Loucy (cell line): ENCODE data around the gene ZCCHC8.

Source experiments
- H2AFZ ChIP-seq: fragments of 200-600 bp; sonication (generic); 2 replicates; pipeline ENCODE4 v1.6.0; 2016; ENCODE audit warnings: antibody characterized with exemption, mild to moderate bottlenecking, low read length, moderate library complexity
- H3F3A ChIP-seq: fragments of 200-600 bp; 2 replicates; pipeline ENCODE4 v1.6.0; 2016; ENCODE audit warnings: antibody characterized with exemption, low read depth, mild to moderate bottlenecking
- H3K27me3 ChIP-seq: fragments of 200-600 bp; sonication (generic); 2 replicates; pipeline ENCODE4 v1.6.1; 2014; ENCODE audit warnings: low read length, mild to moderate bottlenecking; ENCODE audit not compliant: insufficient read depth, poor library complexity, severe bottlenecking
- H3K36me3 ChIP-seq: fragments of 200-600 bp; sonication (generic); 2 replicates; pipeline ENCODE4 v1.6.1; 2016; ENCODE audit warnings: low read length; ENCODE audit not compliant: insufficient read depth
- H3K4me1 ChIP-seq: fragments of 200-600 bp; sonication (generic); 2 replicates; pipeline ENCODE4 v1.5.1; 2014; ENCODE audit warnings: low read length, mild to moderate bottlenecking; ENCODE audit not compliant: insufficient read depth, poor library complexity, severe bottlenecking
- H3K4me2 ChIP-seq: fragments of 200-600 bp; sonication (generic); 2 replicates; pipeline ENCODE4 v1.6.0; 2014; ENCODE audit warnings: antibody characterized with exemption, low read length, low read depth, mild to moderate bottlenecking; ENCODE audit not compliant: poor library complexity, severe bottlenecking
- H3K4me3 ChIP-seq: fragments of 200-600 bp; sonication (generic); 2 replicates; pipeline ENCODE4 v1.5.1; 2014; ENCODE audit warnings: low read length, mild to moderate bottlenecking, mixed read lengths; ENCODE audit not compliant: poor library complexity, severe bottlenecking
- H3K79me2 ChIP-seq: fragments of 200-600 bp; sonication (generic); 2 replicates; pipeline ENCODE4 v1.6.1; 2014; ENCODE audit warnings: low read length; ENCODE audit not compliant: insufficient read depth
- H3K9ac ChIP-seq: fragments of 200-600 bp; sonication (generic); 2 replicates; pipeline ENCODE4 v1.6.0; 2014; ENCODE audit warnings: mild to moderate bottlenecking, low read depth, low read length, moderate library complexity; ENCODE audit not compliant: poor library complexity, severe bottlenecking
- H3K9me2 ChIP-seq: fragments of 200-600 bp; sonication (generic); replicated peaks from 2 replicates; pipeline ENCODE4 v1.6.1; 2016; ENCODE audit warnings: low read depth, low read length, mixed read lengths
- H3K9me3 ChIP-seq: fragments of 200-600 bp; sonication (generic); 2 replicates; pipeline ENCODE4 v1.6.1; 2014; ENCODE audit warnings: mild to moderate bottlenecking, antibody characterized with exemption, low read length, low read depth; ENCODE audit not compliant: insufficient read depth
- H4K20me1 ChIP-seq: fragments of 200-600 bp; sonication (generic); 2 replicates; pipeline ENCODE4 v1.6.0; 2014; ENCODE audit warnings: antibody characterized with exemption, low read length, mild to moderate bottlenecking; ENCODE audit not compliant: insufficient read depth, poor library complexity, severe bottlenecking
- CTCF ChIP-seq: fragments of 200-600 bp; sonication (generic); conservative IDR thresholded peaks from 2 replicates; pipeline ENCODE4 v1.5.1; 2014; ENCODE audit warnings: mild to moderate bottlenecking, antibody characterized with exemption, low read length
- EZH2phosphoT487 ChIP-seq: fragments of 200-600 bp; IDR thresholded peaks from 2 replicates; pipeline ENCODE4 v1.6.1; 2018; ENCODE audit warnings: antibody characterized with exemption, mild to moderate bottlenecking, moderate library complexity, borderline replicate concordance

The ZCCHC8 gene

DNA sequence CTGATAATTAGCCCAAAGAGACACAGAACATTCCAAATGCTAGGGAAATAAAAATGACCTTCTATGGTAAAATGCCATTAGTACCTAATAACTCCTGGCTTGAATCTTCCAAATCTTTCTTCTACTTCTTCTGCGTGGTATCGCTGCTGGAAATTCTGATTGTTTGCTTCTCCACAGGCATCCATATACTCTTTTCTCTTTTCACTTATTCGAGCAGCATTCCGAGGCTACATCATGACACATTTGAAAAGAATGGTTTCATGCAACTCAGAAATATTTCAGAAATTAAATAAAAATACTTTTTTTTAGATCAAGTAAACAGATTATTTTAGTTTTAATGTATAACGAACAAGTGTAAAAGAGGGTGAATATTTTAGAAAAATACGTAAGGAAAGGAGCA is 18.9 kb downstream of the ZCCHC8 start:
- Histone ChIP-seq H3K9me3 (no peaks in the 10 kb centered on the region), H3K9me2 (no peaks in the 10 kb centered on the region), H4K20me1 (no peaks in the 10 kb centered on the region), H3K4me3 (no peak overlapping the region), H3K27me3 (no peaks in the 10 kb centered on the region), H3K4me2 (no peak overlapping the region), H3K9ac (no peak overlapping the region), H3K4me1 (no peaks in the 10 kb centered on the region), H3K36me3 (peaks cover 85% of the 10 kb centered on the region), H3K79me2 (no peaks in the 10 kb centered on the region), H3F3A (no peaks in the 10 kb centered on the region), H2AFZ (no peak overlapping the region)
- no peak for TF ChIP-seq EZH2phosphoT487

- no peaks in the 10 kb centered on the region for H3F3A ChIP-seq
- no peak overlapping the region for H3K9ac ChIP-seq
- no peak overlapping the region for H3K4me3 ChIP-seq
- H3K36me3 ChIP-seq, result peaks cover 91% of the 10 kb centered on the region
- H2AFZ ChIP-seq, result no peak overlapping the region
- no peak overlapping the region for H3K4me2 ChIP-seq
- no peak for TF ChIP-seq EZH2phosphoT487
- no peak for TF ChIP-seq CTCF
- no peaks in the 10 kb centered on the region for H3K79me2 ChIP-seq
- H3K27me3 ChIP-seq, result no peaks in the 10 kb centered on the region
- H4K20me1 ChIP-seq, result no peaks in the 10 kb centered on the region
- H3K4me1 ChIP-seq, result no peaks in the 10 kb centered on the region
- no peaks in the 10 kb centered on the region for H3K9me3 ChIP-seq
- H3K9me2 ChIP-seq, result no peaks in the 10 kb centered on the region
Observed at GRCh38 chr12:122480753-122481152, 20.0 kb downstream of the ZCCHC8 start.

DNA sequence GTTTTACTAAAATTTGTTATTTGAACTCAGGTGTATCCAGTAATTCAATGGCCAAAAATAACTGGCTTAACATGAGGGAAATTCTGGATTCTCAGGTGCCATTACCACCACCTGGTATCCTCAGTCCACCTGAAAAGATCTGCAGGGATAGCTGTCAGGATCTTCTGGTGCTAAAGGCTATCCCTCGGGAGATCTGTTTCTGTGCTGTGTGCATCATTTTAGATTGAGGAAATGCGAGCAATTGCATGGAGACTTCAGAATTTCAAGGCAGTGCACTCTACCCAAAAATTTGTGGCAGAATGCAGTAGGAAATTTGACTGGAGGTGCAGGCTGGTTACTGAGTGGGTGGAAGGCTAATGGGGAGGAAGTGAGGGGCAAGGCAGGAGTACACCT is 26.4 kb downstream of the ZCCHC8 start:
- Histone ChIP-seq H3K79me2 (no peaks in the 10 kb centered on the region), H3F3A (no peaks in the 10 kb centered on the region), H3K9ac (no peak overlapping the region), H3K9me2 (no peaks in the 10 kb centered on the region), H3K4me2 (no peak overlapping the region), H2AFZ (no peak overlapping the region), H3K9me3 (no peaks in the 10 kb centered on the region), H3K4me1 (no peaks in the 10 kb centered on the region), H3K36me3 (peaks cover 68% of the 10 kb centered on the region; the same call in 1 of the 2 replicates), H3K4me3 (no peak overlapping the region), H4K20me1 (no peaks in the 10 kb centered on the region), H3K27me3 (no peaks in the 10 kb centered on the region)
- TF ChIP-seq CTCF, result no peak
- TF ChIP-seq EZH2phosphoT487, result no peak

GRCh38 chr12:122473543-122474323 is 27.0 kb downstream of the ZCCHC8 start:
- Histone ChIP-seq H2AFZ (no peak overlapping the region), H3K4me2 (no peak overlapping the region), H3K79me2 (no peaks in the 10 kb centered on the region), H3K9ac (no peak overlapping the region), H3K36me3 (peaks cover 62% of the 10 kb centered on the region; the same call in 1 of the 2 replicates), H3K9me3 (no peaks in the 10 kb centered on the region), H3K4me1 (no peaks in the 10 kb centered on the region), H3K4me3 (no peak overlapping the region), H3F3A (no peaks in the 10 kb centered on the region), H3K27me3 (no peaks in the 10 kb centered on the region), H3K9me2 (no peaks in the 10 kb centered on the region), H4K20me1 (no peaks in the 10 kb centered on the region)
- TF ChIP-seq CTCF (no peak), EZH2phosphoT487 (no peak)
